Measurements from ENCODE around the gene DEPDC5. TPM values are rescaled to one million over a fixed set of nuclear protein-coding genes. Genes with fewer than 3 reads are reported as not detected.

The DEPDC5 gene
- total RNA-seq, 1 experiment from 2014 or later, result 7.9 TPM

DNA sequence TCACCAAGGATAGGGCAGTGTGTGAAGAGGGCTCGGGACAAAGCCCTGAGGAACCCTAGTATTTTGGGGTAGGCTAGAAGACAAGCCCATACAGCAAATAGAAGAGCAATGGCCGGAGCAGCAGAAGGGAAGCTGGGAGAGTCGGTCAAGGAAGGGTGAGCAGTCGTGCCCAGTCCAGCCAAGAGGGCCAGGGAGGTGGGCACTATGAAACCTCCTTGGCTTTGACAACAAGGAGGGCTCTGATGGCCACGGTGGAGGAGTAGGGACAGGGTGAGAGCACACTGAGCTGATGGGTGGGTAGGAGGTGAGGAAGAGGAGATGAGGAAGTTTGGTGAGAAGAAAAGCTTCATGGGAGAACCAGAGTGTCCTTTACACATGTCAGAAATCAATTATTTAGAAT is 188.3 kb downstream of the DEPDC5 start:
- H3K79me2 ChIP-seq (ENCODE audit: low read length), result peaks cover 24% of the 10 kb centered on the region
- H3F3A ChIP-seq (ENCODE audit: low read length, unreplicated experiment), result no peaks in the 10 kb centered on the region
- intact Hi-C loops (cut with micrococcal nuclease), result no loop called here
- H3K36me3 ChIP-seq (ENCODE audit: low read depth, low read length), result no peaks in the 10 kb centered on the region
- no peak overlapping the region for H2AFZ ChIP-seq (ENCODE audit: low read length)
- no peak overlapping the region for H3K27ac ChIP-seq (ENCODE audit: low read length)
- ChIA-PET POLR2A (ENCODE audit: unreplicated experiment) (no interaction called here), CTCF (no interaction called here)
- no peak overlapping the region for H3K4me3 ChIP-seq (ENCODE audit: low read length)
- no peak for TF ChIP-seq EZH2phosphoT487 (IDR thresholded peaks at IDR 0.05; ENCODE audit: borderline replicate concordance, low read length)
- no peak overlapping the region for H3K4me2 ChIP-seq (ENCODE audit: low read length)
- no TSS peak for BruUV-seq (replicated peaks)
- no peaks in the 10 kb centered on the region for H3K9me3 ChIP-seq (ENCODE audit: low read length)
- DNase-seq (no peak), ATAC-seq (no peak)
- H3K4me1 ChIP-seq (ENCODE audit: insufficient read depth, low read length), result peaks cover 19% of the 10 kb centered on the region
- no peaks in the 10 kb centered on the region for H3K27me3 ChIP-seq (ENCODE audit: low read length)
- peaks cover 17% of the 10 kb centered on the region for H4K20me1 ChIP-seq (ENCODE audit: low read length)
- H3K9ac ChIP-seq (ENCODE audit: low read length), result no peak overlapping the region
- no peaks in the 10 kb centered on the region for H3K9me2 ChIP-seq (replicated peaks; ENCODE audit: low read length)

DNA sequence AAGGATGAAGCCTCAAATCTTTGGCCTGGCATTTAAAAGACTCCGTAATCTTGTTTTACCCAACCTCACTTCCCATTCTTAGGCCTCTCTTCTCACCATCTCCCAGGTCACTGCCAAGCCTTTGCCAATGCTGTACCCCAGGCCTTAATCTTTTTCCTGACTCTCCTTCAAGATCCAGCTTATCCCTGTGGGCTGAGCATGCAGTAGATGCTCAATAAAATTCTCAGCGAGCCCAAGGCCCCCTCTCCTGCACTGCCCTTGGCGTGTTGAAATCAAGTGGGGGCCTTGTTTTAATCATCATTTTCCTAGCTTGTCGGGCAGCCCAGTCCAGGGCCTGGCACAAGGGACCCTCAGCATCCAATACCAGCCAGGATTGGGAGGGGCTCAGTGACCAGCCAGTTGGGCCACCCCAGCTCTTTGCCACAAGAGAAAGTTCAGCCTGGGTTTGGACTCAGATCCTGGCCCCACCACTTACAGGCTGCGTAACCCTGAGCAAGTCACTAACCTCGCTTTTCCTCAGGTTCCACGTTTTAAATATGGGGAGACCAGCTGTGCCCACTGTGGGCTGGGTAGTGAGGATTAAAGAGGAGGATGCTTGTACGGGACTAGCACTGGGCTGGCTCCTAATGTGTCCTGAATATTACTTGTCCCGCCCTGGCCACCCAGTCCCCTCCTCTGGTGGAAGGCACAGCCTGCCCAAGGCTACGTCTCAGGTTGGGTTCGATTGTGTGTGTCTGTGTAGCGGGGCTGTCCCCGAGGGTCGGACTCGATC is 189.6 kb downstream of the DEPDC5 start:
- peak overlapping the region; percentile 76 for H2AFZ ChIP-seq (ENCODE audit: low read length)
- no peak for TF ChIP-seq EZH2phosphoT487 (IDR thresholded peaks at IDR 0.05; ENCODE audit: borderline replicate concordance, low read length)
- peaks cover 37% of the 10 kb centered on the region for H3K79me2 ChIP-seq (ENCODE audit: low read length)
- H3K4me1 ChIP-seq (ENCODE audit: insufficient read depth, low read length), result peaks cover 20% of the 10 kb centered on the region
- peak overlapping the region; percentile 81 for H3K9ac ChIP-seq (ENCODE audit: low read length)
- no peaks in the 10 kb centered on the region for H3K9me2 ChIP-seq (replicated peaks; ENCODE audit: low read length)
- no peaks in the 10 kb centered on the region for H3K9me3 ChIP-seq (ENCODE audit: low read length)
- BruUV-seq (replicated peaks), result TSS peak; percentile 49
- ATAC-seq, result no peak
- H3K4me3 ChIP-seq (ENCODE audit: low read length), result peak overlapping the region; percentile 65
- H4K20me1 ChIP-seq (ENCODE audit: low read length), result peaks cover 27% of the 10 kb centered on the region
- POLR2A ChIA-PET (ENCODE audit: unreplicated experiment), result no interaction called here
- no peaks in the 10 kb centered on the region for H3K27me3 ChIP-seq (ENCODE audit: low read length)
- no peaks in the 10 kb centered on the region for H3F3A ChIP-seq (ENCODE audit: low read length, unreplicated experiment)
- H3K27ac ChIP-seq (ENCODE audit: low read length), result peak overlapping the region; percentile 80
- H3K36me3 ChIP-seq (ENCODE audit: low read depth, low read length), result peaks cover 11% of the 10 kb centered on the region
- no peak for DNase-seq
- H3K4me2 ChIP-seq (ENCODE audit: low read length), result peak overlapping the region; percentile 83
- intact Hi-C loops (cut with micrococcal nuclease), result no loop called here
- CTCF ChIA-PET, result no interaction called here

DNA sequence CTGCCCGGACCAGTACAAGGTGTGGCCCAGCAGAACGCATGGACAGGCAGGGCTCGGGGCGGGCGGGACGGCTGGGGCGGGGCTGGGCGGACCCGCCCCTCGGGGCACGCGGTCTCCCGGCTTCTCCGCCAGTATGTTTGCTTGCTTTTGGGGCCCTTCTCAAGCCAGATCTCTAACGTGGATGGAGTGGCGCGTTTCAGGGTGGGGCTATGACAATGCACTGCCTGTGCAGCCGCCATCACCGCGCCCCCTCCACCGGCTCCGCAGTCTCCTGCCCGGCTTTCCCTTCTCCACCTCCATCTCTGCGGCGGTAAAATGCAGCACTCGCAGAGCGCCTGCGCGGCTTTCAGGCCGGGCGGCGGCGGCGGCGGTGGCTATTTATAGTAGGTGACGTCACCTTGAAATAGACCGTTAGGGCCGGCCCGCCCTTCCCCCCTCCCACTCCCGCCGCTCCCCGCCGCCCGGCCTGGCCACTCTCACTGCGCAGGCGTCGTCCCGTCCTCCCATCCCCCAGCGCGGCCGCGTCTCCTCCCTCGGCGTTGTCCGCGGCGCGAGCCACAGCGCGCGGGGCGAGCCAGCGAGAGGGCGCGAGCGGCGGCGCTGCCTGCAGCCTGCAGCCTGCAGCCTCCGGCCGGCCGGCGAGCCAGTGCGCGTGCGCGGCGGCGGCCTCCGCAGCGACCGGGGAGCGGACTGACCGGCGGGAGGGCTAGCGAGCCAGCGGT is 190.3 kb downstream of the DEPDC5 start, which contains the start of gene YWHAH:
TSS of gene YWHAH (plus strand) at position 558 of the 722 bp plus-strand sequence. CDS start 199 bp downstream, outside the sequence.
- Histone ChIP-seq H3K9ac (ENCODE audit: low read length) (peak within 1 kb of the TSS; percentile 96), H4K20me1 (ENCODE audit: low read length) (peaks cover 27% of the 10 kb centered on the region), H3K4me3 (ENCODE audit: low read length) (peak within 1 kb of the TSS; percentile 100), H3K27ac (ENCODE audit: low read length) (peak within 1 kb of the TSS; percentile 80), H3K9me2 (replicated peaks; ENCODE audit: low read length) (no peaks in the 10 kb centered on the region), H3K36me3 (ENCODE audit: low read depth, low read length) (peaks cover 11% of the 10 kb centered on the region), H3K9me3 (ENCODE audit: low read length) (no peaks in the 10 kb centered on the region), H3K79me2 (ENCODE audit: low read length) (peaks cover 44% of the 10 kb centered on the region), H2AFZ (ENCODE audit: low read length) (peak within 1 kb of the TSS; percentile 76), H3K4me2 (ENCODE audit: low read length) (peak within 1 kb of the TSS; percentile 97), H3F3A (ENCODE audit: low read length, unreplicated experiment) (no peaks in the 10 kb centered on the region), H3K27me3 (ENCODE audit: low read length) (no peaks in the 10 kb centered on the region), H3K4me1 (ENCODE audit: insufficient read depth, low read length) (peaks cover 20% of the 10 kb centered on the region)
- intact Hi-C loops (cut with micrococcal nuclease), result loop anchor here (2.0 kb wide), 1 partner anchor 73 kb away; no protein-coding TSS in a partner anchor
- POLR2A ChIA-PET (ENCODE audit: unreplicated experiment), result no interaction called here
- ATAC-seq, result peak; percentile 72
- BruUV-seq (replicated peaks), result no TSS peak
- peak; percentile 88 for DNase-seq
- CTCF ChIA-PET, result no interaction called here
- TF ChIP-seq EZH2 (IDR thresholded peaks at IDR 0.05; ENCODE audit: low read length, unreplicated experiment) (no peak), EZH2phosphoT487 (IDR thresholded peaks at IDR 0.05; ENCODE audit: borderline replicate concordance, low read length) (no peak)
- TF ChIP-seq, protein P1, sequence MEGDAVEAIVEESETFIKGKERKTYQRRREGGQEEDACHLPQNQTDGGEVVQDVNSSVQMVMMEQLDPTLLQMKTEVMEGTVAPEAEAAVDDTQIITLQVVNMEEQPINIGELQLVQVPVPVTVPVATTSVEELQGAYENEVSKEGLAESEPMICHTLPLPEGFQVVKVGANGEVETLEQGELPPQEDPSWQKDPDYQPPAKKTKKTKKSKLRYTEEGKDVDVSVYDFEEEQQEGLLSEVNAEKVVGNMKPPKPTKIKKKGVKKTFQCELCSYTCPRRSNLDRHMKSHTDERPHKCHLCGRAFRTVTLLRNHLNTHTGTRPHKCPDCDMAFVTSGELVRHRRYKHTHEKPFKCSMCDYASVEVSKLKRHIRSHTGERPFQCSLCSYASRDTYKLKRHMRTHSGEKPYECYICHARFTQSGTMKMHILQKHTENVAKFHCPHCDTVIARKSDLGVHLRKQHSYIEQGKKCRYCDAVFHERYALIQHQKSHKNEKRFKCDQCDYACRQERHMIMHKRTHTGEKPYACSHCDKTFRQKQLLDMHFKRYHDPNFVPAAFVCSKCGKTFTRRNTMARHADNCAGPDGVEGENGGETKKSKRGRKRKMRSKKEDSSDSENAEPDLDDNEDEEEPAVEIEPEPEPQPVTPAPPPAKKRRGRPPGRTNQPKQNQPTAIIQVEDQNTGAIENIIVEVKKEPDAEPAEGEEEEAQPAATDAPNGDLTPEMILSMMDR (conservative IDR thresholded peaks at IDR 0.05; ENCODE audit: low read depth, low read length), result no peak
